ENCODE data around the gene PRKCH. TPM values are rescaled to one million over a fixed set of nuclear protein-coding genes. Genes with fewer than 3 reads are reported as not detected.

PRKCH gene
- total RNA-seq, 1 experiment from 2014 or later = 5.2 TPM

GRCh38 chr14:61385002-61385685 lies 63.8 kb downstream of the PRKCH start:
- TF ChIP-seq, protein P1, sequence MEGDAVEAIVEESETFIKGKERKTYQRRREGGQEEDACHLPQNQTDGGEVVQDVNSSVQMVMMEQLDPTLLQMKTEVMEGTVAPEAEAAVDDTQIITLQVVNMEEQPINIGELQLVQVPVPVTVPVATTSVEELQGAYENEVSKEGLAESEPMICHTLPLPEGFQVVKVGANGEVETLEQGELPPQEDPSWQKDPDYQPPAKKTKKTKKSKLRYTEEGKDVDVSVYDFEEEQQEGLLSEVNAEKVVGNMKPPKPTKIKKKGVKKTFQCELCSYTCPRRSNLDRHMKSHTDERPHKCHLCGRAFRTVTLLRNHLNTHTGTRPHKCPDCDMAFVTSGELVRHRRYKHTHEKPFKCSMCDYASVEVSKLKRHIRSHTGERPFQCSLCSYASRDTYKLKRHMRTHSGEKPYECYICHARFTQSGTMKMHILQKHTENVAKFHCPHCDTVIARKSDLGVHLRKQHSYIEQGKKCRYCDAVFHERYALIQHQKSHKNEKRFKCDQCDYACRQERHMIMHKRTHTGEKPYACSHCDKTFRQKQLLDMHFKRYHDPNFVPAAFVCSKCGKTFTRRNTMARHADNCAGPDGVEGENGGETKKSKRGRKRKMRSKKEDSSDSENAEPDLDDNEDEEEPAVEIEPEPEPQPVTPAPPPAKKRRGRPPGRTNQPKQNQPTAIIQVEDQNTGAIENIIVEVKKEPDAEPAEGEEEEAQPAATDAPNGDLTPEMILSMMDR (conservative IDR thresholded peaks at IDR 0.05) = no peak
- H4K20me1 ChIP-seq (ENCODE audit: control insufficient read depth, insufficient read depth, insufficient read length) = no peaks in the 10 kb centered on the region
- no peaks in the 10 kb centered on the region for H3K36me3 Mint-ChIP-seq (ENCODE audit: insufficient read depth in 1 of 3, low read depth in 3 of 3)
- H2BK20ac ChIP-seq (ENCODE audit: low read depth, low read length, poor library complexity, severe bottlenecking) = no peak overlapping the region
- H2BK12ac ChIP-seq (ENCODE audit: insufficient read length, low read depth, low read length) = no peak overlapping the region
- H4K8ac ChIP-seq (replicated peaks; ENCODE audit: insufficient read length, low read depth, low read length) = no peak overlapping the region
- H4K5ac ChIP-seq (ENCODE audit: insufficient read length, low read depth, low read length) = no peak overlapping the region
- no peak overlapping the region for H3K27ac ChIP-seq (ENCODE audit: insufficient read length, low read depth, low read length)
- H2BK15ac ChIP-seq (ENCODE audit: low read depth, low read length) = no peak overlapping the region
- no peak overlapping the region for H3K9ac ChIP-seq (ENCODE audit: extremely low read depth, insufficient read length, low read length)
- 0 out of 4 replicates have a peak, but pooled peaks cover 0 to 6% of the 10 kb centered on the region in 2 experiments for H3K4me1 Mint-ChIP-seq
- H3K27me3 ChIP-seq (ENCODE audit: insufficient read depth, low read length) = no peaks in the 10 kb centered on the region
- no peak overlapping the region for H2BK120ac ChIP-seq (ENCODE audit: low read depth, low read length, poor library complexity, severe bottlenecking)
- H3T11ph ChIP-seq (ENCODE audit: low read length) = no peak overlapping the region
- no peak overlapping the region for H4K91ac ChIP-seq (ENCODE audit: insufficient read length, low read depth, low read length)
- H3K9me3 Mint-ChIP-seq = no peaks in the 10 kb centered on the region
- H3K18ac ChIP-seq (ENCODE audit: insufficient read length, low read depth, low read length) = no peak overlapping the region
- no peaks in the 10 kb centered on the region for H3K9me3 ChIP-seq (ENCODE audit: control insufficient read depth, low read depth, low read length)
- H3K79me1 ChIP-seq (ENCODE audit: insufficient read depth, low read depth, low read length, poor library complexity, severe bottlenecking) = no peaks in the 10 kb centered on the region
- H3K27me3 Mint-ChIP-seq (ENCODE audit: low read depth) = no peaks in the 10 kb centered on the region
- H2BK5ac ChIP-seq (ENCODE audit: insufficient read length, low read length) = no peak overlapping the region
- H3K27ac Mint-ChIP-seq = no peak overlapping the region
- H3K4ac ChIP-seq (ENCODE audit: low read depth, low read length) = no peak overlapping the region
- no CpG with 5 or more reads among the region's 6 CpGs for WGBS (ENCODE audit: extremely low coverage, insufficient read length, low lambda C conversion rate)
- no peaks in the 10 kb centered on the region for H3K79me2 ChIP-seq (ENCODE audit: insufficient read depth, low read length)
- DNase-seq = no peak
- no peak overlapping the region for H3K23ac ChIP-seq (ENCODE audit: insufficient read length, low read depth, low read length)
- no peak overlapping the region for H3K4me2 ChIP-seq (ENCODE audit: insufficient read depth, insufficient read length, low read length)
- no peak overlapping the region for H3K4me3 Mint-ChIP-seq
- H2AFZ ChIP-seq (ENCODE audit: low read length) = no peak overlapping the region
- no peak overlapping the region for H3K14ac ChIP-seq (ENCODE audit: insufficient read depth, low read length)
- H3K56ac ChIP-seq (ENCODE audit: insufficient read length, low read depth, low read length) = no peak overlapping the region
- H2AK5ac ChIP-seq (ENCODE audit: insufficient read length, low read length) = no peak overlapping the region
- H3K23me2 ChIP-seq (ENCODE audit: insufficient read length, low read depth, low read length, poor library complexity, severe bottlenecking) = no peaks in the 10 kb centered on the region
- no peaks in the 10 kb centered on the region for H3K4me1 ChIP-seq (ENCODE audit: insufficient read depth, low read length)
